GM18951 (cell line): ENCODE results near the gene BAZ1B.
"Not testable (repeated sequence)": the region's sequence is repeated elsewhere in the genome, so short reads cannot be mapped to it uniquely, and the experiment has no call there.

ENCODE experiments used
- POLR2A ChIP-seq: IDR thresholded peaks from 4 replicates; pipeline ENCODE4 v1.6.1; 2011; ENCODE audit warnings: mild to moderate bottlenecking; ENCODE audit not compliant: insufficient read length, insufficient read depth; ENCODE audit errors: extremely low read depth
- in situ Hi-C: fragments of 300-500 bp; cut with MboI; formaldehyde crosslinking; loops from one replicate; pipeline ENCODE4 v1.12.0; 2022; ENCODE audit warnings: low sequenced_read_pairs, mixed read lengths, inconsistent platforms; ENCODE audit not compliant: unreplicated experiment

BAZ1B gene

DNA sequence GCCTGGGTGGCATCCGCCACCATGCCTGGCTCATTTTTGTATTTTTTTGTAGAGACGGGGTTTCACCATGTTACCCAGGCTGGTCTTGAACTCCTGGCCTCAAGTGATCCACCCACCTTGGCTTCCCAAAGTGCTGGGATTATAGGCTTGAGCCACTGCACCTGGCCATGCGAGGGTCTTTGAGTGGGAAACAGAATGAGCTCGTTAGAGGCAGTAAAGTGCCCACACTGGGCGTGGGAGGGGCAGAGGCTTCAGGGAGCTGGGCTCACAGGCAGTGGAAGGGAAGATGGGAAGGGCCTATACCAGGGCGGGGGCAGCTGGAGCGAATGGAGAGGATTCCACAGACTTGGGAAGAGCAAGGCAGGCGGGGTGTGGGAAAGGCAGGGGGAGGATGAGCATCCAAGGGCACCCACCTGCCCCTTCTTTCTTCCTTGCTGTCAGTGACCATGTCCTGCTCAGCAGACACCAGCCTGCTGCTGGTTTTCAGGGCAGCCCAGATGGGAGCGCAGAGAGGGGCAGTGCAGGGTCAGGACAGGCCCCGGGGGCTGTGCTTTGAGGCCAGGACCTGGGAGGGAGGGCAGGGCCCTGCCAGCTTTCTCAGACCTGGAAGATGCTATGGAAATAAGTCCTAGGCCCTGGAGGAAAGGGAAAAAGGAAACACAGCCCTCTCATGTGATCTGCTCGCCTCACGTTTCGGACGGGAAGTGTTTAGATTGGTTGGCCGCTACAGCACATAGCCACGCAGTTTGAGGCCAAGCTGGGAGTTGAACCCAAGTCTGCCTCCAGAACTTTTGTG, 84.3 kb downstream of the BAZ1B start:
- in situ Hi-C loops, result no loop called here
- no peak for TF ChIP-seq POLR2A

DNA sequence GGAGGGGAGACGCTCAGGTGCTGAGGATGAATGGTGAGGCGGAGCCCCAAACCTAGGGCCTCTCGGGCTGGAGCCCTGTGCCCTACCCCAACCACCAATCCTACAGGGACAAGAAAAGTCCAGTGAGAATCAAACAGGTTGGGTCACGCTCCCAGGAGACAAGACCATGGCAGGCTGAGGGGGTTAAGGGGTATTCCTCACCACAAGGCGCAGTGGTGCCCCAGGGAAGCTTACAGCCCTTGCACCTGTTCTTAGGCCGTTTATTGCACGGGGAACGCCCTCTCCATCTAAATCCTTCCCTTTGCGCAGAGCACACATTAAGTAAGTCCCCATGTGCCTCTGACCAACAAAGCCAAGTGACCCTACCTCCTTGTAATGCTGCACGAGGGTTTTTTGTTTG, 85.0 kb downstream of the BAZ1B start:
- TF ChIP-seq POLR2A, result no peak
- in situ Hi-C loops, result no loop called here

DNA sequence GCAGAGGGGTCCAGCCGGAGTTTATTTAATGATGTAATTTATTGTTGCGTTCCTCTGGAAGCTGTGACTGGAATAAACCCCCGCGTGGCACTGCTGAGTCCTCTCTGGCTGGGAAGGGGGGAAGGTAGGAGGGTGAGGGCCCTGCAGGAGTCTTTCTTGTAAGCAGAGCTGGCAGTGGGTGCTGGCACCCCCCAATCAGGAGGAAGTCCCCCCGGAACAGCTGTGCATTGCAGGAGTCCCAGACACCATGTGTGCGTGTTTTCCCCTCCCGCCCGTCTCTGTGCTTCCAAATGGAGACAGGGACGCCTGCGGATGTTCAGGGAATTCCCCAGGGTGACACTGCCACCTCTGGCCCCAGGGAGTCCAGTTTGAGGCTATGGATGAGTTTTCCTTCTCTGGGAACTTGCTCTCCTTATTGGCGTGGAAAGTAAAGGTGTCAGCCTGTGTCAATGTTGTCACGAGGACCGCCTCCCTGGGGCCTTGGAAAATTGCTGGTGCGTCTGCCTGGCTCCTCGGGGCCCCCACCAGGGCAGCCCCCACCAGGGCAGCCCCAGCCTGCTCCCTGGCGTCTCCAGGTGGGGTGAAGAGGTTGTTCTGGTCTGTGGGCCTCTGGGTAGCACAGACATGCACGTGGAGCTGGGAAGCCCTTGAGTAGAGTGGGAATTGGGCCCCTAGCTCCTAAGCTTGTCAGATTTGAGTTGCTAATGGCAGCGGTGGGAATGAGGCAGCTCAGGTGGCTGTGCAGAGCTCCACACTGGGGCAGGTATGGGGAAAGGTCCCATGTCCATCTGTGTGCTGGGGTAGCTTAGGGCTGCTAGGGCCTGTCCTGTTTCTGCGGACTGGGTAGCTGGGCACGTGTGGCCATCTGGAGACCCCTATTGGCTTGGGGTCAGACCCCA, 85.8 kb downstream of the BAZ1B start:
- in situ Hi-C loops, result no loop called here
- no peak for TF ChIP-seq POLR2A

DNA sequence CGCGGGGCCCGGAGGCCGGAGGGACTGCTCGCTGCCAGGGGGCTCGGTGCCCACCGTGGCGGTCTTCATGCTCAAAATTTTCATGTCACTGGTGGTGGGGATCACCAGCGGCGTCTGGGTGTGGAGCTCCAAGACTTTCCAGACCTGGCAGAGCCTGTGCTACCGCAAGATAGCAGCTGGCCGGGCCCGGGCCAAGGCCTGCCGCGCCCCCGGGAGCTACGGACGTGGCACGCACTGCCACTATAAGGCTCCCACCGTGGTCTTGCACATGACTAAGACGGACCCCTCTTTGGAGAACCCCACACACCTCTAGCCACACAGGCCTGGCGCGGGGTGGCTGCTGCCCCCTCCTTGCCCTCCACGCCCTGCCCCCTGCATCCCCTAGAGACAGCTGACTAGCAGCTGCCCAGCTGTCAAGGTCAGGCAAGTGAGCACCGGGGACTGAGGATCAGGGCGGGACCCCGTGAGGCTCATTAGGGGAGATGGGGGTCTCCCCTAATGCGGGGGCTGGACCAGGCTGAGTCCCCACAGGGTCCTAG, 86.6 kb downstream of the BAZ1B start:
- in situ Hi-C loops, result no loop called here
- TF ChIP-seq POLR2A, result no peak

DNA sequence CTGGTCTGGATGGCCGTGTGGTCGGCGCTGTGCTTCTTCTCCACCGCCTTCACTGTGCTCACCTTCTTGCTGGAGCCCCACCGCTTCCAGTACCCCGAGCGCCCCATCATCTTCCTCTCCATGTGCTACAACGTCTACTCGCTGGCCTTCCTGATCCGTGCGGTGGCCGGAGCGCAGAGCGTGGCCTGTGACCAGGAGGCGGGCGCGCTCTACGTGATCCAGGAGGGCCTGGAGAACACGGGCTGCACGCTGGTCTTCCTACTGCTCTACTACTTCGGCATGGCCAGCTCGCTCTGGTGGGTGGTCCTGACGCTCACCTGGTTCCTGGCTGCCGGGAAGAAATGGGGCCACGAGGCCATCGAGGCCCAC, 87.4 kb downstream of the BAZ1B start:
- no peak for TF ChIP-seq POLR2A
- in situ Hi-C loops, result no loop called here

DNA sequence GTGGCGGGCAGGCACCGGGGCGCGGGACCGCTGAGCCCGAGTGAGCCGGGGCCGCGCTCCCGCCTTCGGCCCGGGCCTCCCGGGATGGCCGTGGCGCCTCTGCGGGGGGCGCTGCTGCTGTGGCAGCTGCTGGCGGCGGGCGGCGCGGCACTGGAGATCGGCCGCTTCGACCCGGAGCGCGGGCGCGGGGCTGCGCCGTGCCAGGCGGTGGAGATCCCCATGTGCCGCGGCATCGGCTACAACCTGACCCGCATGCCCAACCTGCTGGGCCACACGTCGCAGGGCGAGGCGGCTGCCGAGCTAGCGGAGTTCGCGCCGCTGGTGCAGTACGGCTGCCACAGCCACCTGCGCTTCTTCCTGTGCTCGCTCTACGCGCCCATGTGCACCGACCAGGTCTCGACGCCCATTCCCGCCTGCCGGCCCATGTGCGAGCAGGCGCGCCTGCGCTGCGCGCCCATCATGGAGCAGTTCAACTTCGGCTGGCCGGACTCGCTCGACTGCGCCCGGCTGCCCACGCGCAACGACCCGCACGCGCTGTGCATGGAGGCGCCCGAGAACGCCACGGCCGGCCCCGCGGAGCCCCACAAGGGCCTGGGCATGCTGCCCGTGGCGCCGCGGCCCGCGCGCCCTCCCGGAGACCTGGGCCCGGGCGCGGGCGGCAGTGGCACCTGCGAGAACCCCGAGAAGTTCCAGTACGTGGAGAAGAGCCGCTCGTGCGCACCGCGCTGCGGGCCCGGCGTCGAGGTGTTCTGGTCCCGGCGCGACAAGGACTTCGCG, 88.0 kb downstream of the BAZ1B start:
- in situ Hi-C loops, result no loop called here
- no peak for TF ChIP-seq POLR2A

DNA sequence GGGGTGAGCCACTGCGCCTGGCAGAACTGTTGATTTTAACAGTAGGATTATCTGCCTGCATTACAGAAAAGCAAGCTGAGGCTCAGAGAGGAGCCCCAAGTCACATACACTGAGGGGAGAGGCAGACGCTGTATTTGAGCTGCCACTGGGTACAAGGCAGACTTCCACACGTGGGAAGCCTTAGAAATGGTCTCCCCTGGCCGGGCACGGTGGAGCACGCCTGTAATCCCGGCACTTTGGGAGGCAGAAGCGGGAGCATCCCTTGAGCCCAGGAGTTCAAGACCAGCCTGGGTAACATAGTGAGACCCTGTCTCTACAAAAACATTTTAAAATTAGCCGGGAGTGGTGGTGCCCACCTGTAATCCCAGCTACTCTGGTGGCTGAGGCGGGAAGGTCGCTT, 89.4 kb downstream of the BAZ1B start:
- no peak for TF ChIP-seq POLR2A

DNA sequence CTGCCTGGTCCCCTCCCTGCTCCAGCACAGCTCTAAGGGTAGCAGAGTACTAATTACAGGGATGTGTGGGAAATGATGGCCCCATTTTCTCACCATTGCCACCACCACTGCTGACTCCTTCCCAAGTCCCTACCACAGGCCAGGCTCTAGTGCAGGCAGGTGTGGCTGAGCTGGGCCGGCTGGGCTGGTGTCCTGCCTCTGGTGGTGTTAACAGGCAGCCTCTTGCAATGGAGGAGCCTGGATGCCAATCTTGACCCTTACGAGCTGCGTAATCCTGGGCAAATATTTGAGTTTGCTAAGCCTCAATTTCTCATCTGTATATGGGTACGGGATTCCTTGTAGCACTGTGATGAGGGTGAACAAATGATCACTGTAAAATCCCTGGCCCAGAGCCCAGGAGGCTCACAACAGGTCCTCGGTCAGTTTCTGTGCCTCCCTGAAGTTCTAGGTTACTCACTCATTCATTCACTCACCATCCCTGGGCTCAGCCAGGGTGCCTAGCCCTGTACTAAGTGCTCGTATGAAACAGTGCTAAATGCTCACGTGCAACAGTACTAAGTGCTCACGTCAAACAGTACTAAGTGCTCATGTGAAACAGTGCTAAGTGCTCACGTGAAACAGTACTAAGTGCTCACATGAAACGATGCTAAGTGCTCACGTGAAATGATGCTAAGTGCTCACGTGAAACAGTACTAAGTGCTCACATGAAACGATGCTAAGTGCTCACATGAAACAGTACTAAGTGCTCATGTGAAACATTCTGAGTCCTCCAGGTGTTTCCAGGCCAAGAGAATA, 90.9 kb downstream of the BAZ1B start:
- no peak for TF ChIP-seq POLR2A
- in situ Hi-C loops, result no loop called here

More for the DNA sequence above, 89.4 kb downstream of the BAZ1B start:
- in situ Hi-C loops, result no loop called here

DNA sequence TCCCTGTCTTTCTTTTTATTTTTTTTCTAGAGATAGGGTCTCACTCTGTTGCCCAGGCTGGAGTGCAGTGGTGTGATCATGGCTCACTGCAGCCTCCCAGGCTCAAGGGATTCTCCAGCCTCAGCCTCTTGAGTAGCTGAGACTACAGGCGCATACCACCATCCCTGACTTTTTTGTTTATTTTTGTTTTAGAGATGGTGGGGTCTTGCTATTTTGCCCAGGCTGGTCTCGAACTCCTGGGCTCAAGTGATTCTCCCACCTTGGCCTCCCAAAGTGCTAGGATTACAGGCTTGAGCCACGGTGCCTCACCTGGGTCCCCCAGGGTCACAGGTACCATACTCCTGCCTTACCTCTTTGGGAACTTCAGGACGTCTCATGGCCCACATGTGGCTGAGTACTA, 91.6 kb downstream of the BAZ1B start:
- in situ Hi-C loops, result not testable (repeated sequence)

DNA sequence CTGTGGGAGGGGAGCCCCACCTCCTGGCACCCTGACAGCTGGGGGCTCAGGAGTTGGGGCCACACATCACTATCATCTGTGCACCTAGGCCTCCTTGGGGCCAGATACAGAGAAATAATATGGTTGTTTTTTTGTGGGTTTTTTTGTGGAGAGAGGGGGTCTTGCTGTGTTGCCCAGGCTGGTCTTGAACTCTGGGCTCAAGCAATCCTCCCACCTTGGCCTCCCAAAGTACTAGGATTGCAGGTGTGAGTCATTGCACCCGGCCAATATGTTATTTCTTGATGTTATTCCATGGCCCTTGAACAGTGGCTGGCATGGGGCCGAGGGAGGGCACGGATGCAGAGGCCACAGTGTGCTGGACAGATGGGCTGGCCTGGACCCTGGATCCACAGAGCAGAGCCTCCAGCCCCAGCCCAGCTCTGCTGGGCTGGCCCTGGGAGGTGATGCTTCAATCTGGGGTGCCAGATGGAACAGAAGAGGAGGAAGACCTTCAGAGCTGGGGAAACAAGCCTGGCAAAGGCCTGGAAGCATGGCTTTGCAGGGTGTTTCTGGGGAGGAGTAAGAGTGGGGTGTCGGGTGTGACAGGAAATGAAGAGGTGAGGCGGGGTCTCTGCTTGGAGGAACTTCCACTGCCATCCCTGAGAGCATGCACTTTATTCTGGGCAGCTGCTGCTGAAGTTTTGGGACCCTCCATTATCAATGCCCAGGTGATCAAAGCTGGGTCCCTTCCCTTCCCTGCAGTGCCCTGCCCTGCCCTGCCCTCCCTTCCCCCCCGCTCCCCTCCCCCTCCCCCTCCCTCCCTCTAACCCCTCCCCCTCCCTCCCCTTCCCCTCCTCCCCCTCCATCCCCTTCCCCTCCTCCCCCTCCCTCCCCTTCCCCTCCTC, 92.2 kb downstream of the BAZ1B start:
- in situ Hi-C loops, result no loop called here

DNA sequence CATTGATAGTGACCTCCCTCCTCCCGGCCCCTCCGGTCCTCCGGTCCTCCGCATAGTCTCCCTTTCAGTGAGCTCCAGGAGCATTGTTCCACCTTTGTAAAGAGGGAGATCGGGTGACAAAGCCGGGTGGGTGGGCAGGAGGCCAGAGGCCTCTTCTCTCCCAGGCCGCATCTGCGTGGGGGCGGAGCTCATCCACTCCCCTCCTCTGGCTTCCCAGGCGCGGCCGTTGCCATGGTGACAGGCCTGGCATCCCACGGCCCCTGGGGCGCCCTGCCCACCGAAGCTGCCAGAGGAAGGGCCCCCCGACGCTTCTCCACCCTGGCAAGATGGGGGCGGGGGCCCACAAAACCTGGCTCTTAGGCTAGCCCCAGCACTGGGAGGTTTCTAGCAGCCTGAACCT, 92.9 kb downstream of the BAZ1B start:
- TF ChIP-seq POLR2A, result no peak
- in situ Hi-C loops, result no loop called here

More for the DNA sequence above, 92.2 kb downstream of the BAZ1B start:
- TF ChIP-seq POLR2A, result no peak
